22Rv1 (cell line): ENCODE data around the gene GALNT8.

ENCODE experiments used
- H3K27ac ChIP-seq: fragments of 450-650 bp; 2 replicates; pipeline ENCODE4 v1.5.1; 2017
- CTCF ChIP-seq: fragments of 450-650 bp; IDR thresholded peaks from 2 replicates; pipeline ENCODE4 v1.5.1; 2017; ENCODE audit warnings: mild to moderate bottlenecking
- ZFX ChIP-seq: fragments of 450-650 bp; IDR thresholded peaks from 2 replicates; pipeline ENCODE4 v1.6.1; 2017; ENCODE audit warnings: antibody characterized with exemption, borderline replicate concordance

The GALNT8 gene

GRCh38 chr12:4719821-4720636 is at the start of gene GALNT8:
TSS of gene GALNT8 (plus strand) at chr12:4720400. CDS start at chr12:4720678, 278 bp downstream.
- no peak within 1 kb of the TSS for H3K27ac ChIP-seq
- TF ChIP-seq CTCF (no peak), ZFX (no peak)

GRCh38 chr12:4679711-4680110 is 40.5 kb upstream of the GALNT8 start:
- no peak overlapping the region for H3K27ac ChIP-seq
- TF ChIP-seq CTCF (no peak), ZFX (no peak)

- no peak for TF ChIP-seq ZFX
- no peak for TF ChIP-seq CTCF
- H3K27ac ChIP-seq: no peak overlapping the region
Observed at GRCh38 chr12:4681732-4682131, 38.5 kb upstream of the GALNT8 start.

- no peak overlapping the region for H3K27ac ChIP-seq
- TF ChIP-seq CTCF: no peak
- TF ChIP-seq ZFX: no peak
Observed at GRCh38 chr12:4685317-4685716, 34.9 kb upstream of the GALNT8 start.

GRCh38 chr12:4690760-4691159 is 29.4 kb upstream of the GALNT8 start:
- H3K27ac ChIP-seq: no peak overlapping the region
- no peak for TF ChIP-seq ZFX
- no peak for TF ChIP-seq CTCF

GRCh38 chr12:4700621-4701026 is 19.6 kb upstream of the GALNT8 start:
- H3K27ac ChIP-seq: no peak overlapping the region
- no peak for TF ChIP-seq ZFX
- TF ChIP-seq CTCF: no peak

GRCh38 chr12:4701395-4702190 is 18.6 kb upstream of the GALNT8 start:
- H3K27ac ChIP-seq: no peak overlapping the region
- TF ChIP-seq CTCF (no peak), ZFX (no peak)
